Measurements from ENCODE around the gene MOXD1. TPM values are rescaled to one million over a fixed set of nuclear protein-coding genes. Genes with fewer than 3 reads are reported as not detected.
A peak's percentile ranks its signal among the peaks of the same experiment; 100 is the strongest.
"Not testable (repeated sequence)": the region's sequence is repeated elsewhere in the genome, so short reads cannot be mapped to it uniquely, and the experiment has no call there.

The MOXD1 gene
- total RNA-seq, 2 experiments from 2014 or later, result not detected

GRCh38 chr6:132354517-132355167, 46.6 kb downstream of the MOXD1 start:
- ATAC-seq, result peak; percentile 81
- Mint-ChIP-seq H3K4me1 (ENCODE audit: low read depth) (peaks cover 29% of the 10 kb centered on the region), H3K9me3 (peaks cover 5% of the 10 kb centered on the region), H3K36me3 (ENCODE audit: low read depth) (peaks cover 4% of the 10 kb centered on the region), H3K27ac (peak overlapping the region; percentile 43), H3K4me3 (no peak overlapping the region), H3K27me3 (peaks cover 6% of the 10 kb centered on the region)
- ChIA-PET CTCF (interaction anchor here (0.9 to 1.8 kb wide), 3 partner anchors 9 to 130 kb away, joined by 3 to 7 read pairs (median 4); no protein-coding TSS in a partner anchor), POLR2A (interaction anchor here (1.3 kb wide), 1 partner anchor 9 kb away, joined by 3 read pairs; no protein-coding TSS in a partner anchor)
- peak; percentile 82 for DNase-seq
- TF ChIP-seq CTCF (IDR thresholded peaks at IDR 0.05), result no peak
- intact Hi-C loops (cut with micrococcal nuclease), result no loop called here

GRCh38 chr6:132351986-132352385, 49.3 kb downstream of the MOXD1 start:
- H3K4me1 Mint-ChIP-seq (ENCODE audit: low read depth), result peaks cover 27% of the 10 kb centered on the region
- ATAC-seq; DNase-seq; POLR2A ChIA-PET; intact Hi-C loops (cut with micrococcal nuclease); H3K36me3 Mint-ChIP-seq (ENCODE audit: low read depth); H3K9me3 Mint-ChIP-seq; H3K27ac Mint-ChIP-seq; H3K27me3 Mint-ChIP-seq; H3K4me3 Mint-ChIP-seq: not testable (repeated sequence)
- CTCF ChIA-PET, result interaction anchor here (1.1 to 2.2 kb wide), 2 partner anchors 72 kb away, joined by 4 to 5 read pairs; no protein-coding TSS in a partner anchor

GRCh38 chr6:132348231-132348630, 53.0 kb downstream of the MOXD1 start:
- ChIA-PET CTCF (no interaction called here), POLR2A (no interaction called here)
- peaks cover 12% of the 10 kb centered on the region for H3K4me1 Mint-ChIP-seq (ENCODE audit: low read depth)
- H3K27ac Mint-ChIP-seq, result no peak overlapping the region
- H3K36me3 Mint-ChIP-seq (ENCODE audit: low read depth), result no peaks in the 10 kb centered on the region
- H3K27me3 Mint-ChIP-seq, result peaks cover 9% of the 10 kb centered on the region
- DNase-seq (no peak), ATAC-seq (no peak)
- intact Hi-C loops (cut with micrococcal nuclease), result no loop called here
- no peak overlapping the region for H3K4me3 Mint-ChIP-seq
- peaks cover 1% of the 10 kb centered on the region for H3K9me3 Mint-ChIP-seq
- no peak for TF ChIP-seq CTCF (IDR thresholded peaks at IDR 0.05)

GRCh38 chr6:132344811-132345210, 56.5 kb downstream of the MOXD1 start:
- H3K9me3 Mint-ChIP-seq, result peaks cover 1% of the 10 kb centered on the region
- no peak overlapping the region for H3K27ac Mint-ChIP-seq
- TF ChIP-seq CTCF (IDR thresholded peaks at IDR 0.05), result no peak
- no peaks in the 10 kb centered on the region for H3K36me3 Mint-ChIP-seq (ENCODE audit: low read depth)
- ChIA-PET POLR2A (no interaction called here), CTCF (no interaction called here)
- H3K27me3 Mint-ChIP-seq, result peaks cover 6% of the 10 kb centered on the region
- H3K4me1 Mint-ChIP-seq (ENCODE audit: low read depth), result no peaks in the 10 kb centered on the region
- H3K4me3 Mint-ChIP-seq, result no peak overlapping the region
- intact Hi-C loops (cut with micrococcal nuclease), result no loop called here
- no peak for DNase-seq
- no peak for ATAC-seq

GRCh38 chr6:132341646-132342045, 59.6 kb downstream of the MOXD1 start:
- Mint-ChIP-seq H3K9me3 (peaks cover 1% of the 10 kb centered on the region), H3K27me3 (peaks cover 7% of the 10 kb centered on the region), H3K4me1 (ENCODE audit: low read depth) (no peaks in the 10 kb centered on the region), H3K4me3 (no peak overlapping the region), H3K36me3 (ENCODE audit: low read depth) (no peaks in the 10 kb centered on the region), H3K27ac (no peak overlapping the region)
- no peak for DNase-seq
- CTCF ChIA-PET, result interaction anchor here (0.8 to 1.3 kb wide), 2 partner anchors 62 to 1583 kb away, joined by 3 to 5 read pairs; no protein-coding TSS in a partner anchor
- no peak for ATAC-seq
- no peak for TF ChIP-seq CTCF (IDR thresholded peaks at IDR 0.05)
- POLR2A ChIA-PET, result no interaction called here
- intact Hi-C loops (cut with micrococcal nuclease), result no loop called here
